HG02938 (cell line): ENCODE measurements around the gene THAP6.
"Not testable (repeated sequence)": the region's sequence is repeated elsewhere in the genome, so short reads cannot be mapped to it uniquely, and the experiment has no call there.

Source experiments
- ATAC-seq: cut with Tn5 transposase; IDR thresholded peaks from one replicate; pipeline ENCODE4 v1.9.1; 2021; ENCODE audit warnings: mild to moderate bottlenecking, moderate library complexity; ENCODE audit not compliant: unreplicated experiment

The THAP6 gene

DNA sequence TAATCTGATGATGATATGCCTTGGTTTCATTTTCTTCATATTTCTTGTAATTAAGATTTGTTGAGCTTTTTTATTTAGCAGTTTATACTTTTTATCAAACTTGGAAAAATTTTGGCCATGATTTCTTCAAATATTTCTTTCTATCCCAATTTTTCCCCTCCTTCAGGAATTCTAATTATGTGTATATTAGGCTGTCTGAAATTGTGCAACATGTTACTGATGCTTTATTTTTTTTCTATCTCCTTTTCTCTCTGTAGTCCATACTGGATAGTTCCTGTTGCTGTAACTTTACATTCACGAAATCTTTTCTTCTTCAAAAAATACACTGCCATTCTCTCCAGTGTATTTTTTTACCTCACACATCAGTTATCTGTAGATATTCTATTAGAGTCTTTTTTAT lies 10.8 kb downstream of the THAP6 start:
- ATAC-seq, result no peak

DNA sequence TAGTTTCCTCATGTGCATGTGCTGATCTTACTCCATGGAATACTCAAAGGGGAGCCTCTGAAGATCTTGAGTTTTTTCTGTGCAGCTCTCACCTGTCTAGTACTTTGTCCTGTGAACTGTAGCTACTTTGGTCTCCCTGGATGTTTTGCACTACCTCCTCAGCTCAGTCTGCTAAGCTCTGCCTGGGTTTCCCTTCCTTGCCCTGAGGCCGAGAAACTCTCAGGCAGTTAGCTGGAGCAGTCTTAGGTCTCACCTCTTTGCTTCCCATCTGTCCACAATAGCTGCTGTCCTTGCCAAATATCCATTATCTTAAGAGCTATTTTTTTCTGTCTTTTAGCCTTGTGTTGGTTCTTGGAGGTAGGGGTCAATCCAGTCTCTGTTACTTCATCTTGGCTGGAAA lies 11.6 kb downstream of the THAP6 start:
- no peak for ATAC-seq

DNA sequence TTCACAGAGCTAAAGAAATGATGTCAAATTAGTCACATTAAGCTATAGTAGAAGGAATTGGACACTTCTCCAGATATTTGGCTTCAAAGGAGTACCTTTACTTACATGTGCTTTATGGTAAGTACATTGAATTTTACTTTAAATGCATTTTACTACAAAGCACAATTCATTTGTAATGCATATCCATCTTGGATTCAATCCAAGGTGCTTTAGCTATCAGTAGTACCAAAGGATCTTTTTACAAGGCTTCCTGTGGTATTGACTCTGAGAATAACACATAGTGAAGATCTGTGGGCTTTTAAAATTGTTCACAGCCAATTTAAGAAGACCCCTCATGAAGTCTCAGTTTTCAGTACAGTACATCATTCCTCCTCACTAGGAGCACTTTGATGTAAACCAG lies 13.2 kb downstream of the THAP6 start:
- ATAC-seq, result no peak

DNA sequence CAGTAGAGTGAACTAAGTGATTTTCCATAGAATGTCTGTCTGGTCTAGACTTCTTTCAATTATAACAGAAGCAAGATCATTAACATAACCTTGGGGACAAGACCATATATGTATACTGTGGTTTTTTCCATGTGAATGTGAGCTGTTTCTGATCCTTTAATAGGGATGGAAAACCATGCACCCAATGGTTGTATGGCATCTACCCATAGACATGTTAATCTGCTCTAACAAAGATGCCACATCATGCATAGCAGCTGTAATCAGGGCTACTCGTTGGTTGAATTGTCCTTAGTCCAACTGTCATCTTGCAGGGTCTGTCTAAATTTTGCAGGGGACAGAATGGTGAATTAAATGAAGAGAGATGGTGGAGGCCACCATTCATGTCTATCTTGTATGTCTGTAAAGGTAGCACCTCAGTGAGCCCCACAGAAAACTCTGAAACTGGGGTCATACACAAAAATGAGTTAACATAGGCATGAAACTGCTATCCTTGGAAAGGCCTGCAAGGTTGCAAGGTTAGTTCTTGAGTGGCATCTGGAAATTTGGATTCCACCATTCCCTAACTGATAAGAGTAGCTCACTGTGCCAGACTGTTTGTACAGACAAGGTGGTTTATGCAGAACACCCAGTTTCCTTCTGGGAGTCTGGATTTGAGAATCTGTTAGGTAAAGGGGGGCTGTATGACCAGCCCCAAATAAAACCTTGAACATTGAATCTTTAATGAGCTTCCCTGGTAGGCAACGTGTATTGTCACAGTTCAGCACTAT lies 16.5 kb downstream of the THAP6 start:
- no peak for ATAC-seq

DNA sequence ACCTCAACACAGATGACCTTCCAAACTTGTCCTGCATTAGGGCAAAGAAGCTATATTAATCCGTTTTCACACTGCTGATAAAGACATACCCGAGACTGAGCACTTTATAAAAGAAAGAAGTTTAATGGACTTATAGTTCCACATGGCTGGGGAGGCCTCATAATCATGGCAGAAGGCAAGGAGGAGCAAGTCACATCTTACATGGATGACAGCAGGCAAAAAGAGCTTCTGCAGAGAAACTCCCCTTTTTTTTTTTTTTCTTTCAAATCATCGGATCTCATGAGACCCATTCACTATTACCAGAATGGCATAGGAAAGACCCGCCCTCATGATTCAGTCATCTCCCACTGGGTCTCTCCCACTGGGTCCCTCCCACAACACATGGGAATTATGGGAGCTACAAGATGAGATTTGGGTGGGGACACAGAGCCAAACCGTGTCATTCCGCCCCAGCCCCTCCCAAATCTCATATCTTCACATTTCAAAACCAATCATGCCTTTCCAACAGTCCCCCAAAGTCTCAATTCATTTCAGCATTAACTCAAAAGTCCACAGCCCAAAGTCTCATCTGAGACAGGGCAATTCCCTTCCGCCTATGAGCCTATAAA lies 17.4 kb downstream of the THAP6 start:
- not testable (repeated sequence) for ATAC-seq

DNA sequence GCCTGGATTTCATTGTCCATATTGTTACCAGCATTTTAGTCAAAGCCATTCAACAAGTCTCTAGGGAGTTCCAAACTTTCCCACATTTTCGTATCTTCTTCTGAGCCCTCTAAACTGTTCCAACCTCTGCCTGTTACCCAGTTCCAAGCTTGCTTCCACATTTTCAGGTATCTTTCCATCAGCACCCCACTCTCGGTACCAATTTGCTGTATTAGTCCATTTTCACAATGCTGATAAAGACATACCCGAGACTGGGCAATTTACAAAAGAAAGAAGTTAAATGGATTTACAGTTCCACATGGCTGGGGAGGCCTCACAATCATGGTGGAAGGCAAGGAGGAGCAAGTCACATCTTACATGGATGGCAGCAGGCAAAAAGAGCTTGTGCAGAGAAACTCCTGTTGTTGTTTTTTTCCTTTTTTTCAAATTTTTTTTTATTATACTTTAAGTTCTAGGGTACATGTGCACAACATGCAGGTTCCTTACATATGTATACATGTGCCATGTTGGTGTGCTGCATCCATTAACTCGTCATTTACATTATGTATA lies 19.1 kb downstream of the THAP6 start:
- not testable (repeated sequence) for ATAC-seq

DNA sequence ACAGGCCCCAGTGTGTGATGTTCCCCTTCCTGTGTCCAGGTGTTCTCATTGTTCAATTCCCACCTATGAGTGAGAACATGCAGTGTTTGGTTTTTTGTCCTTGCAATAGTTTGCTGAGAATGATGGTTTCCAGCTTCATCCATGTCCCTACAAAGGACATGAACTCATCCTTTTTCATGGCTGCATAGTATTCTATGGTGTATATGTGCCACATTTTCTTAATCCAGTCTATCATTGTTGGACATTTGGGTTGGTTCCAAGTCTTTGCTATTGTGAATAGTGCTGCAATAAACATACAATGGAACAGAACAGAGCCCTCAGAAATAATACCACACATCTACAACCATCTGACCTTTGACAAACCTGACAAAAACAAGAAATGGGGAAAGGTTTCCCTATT lies 19.7 kb downstream of the THAP6 start:
- ATAC-seq, result not testable (repeated sequence)

DNA sequence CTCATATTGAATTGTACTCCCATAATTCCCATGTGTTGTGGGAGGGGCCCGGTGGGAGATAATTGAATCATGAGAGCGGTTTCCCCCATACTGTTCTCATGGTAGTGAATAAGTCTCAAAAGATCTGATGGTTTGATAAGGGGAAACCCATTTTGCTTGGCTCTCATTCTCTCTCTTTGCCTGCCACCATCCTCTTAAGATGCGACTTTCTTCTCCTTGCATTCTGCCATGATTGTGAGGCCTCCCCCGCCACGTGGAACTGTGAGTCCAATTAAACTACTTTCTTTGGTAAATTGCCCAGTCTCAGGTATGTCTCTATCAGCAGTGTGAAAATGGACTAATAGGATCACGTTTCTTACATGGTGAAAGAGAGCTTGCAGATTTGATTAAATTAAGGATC lies 23.0 kb downstream of the THAP6 start:
- ATAC-seq, result not testable (repeated sequence)

DNA sequence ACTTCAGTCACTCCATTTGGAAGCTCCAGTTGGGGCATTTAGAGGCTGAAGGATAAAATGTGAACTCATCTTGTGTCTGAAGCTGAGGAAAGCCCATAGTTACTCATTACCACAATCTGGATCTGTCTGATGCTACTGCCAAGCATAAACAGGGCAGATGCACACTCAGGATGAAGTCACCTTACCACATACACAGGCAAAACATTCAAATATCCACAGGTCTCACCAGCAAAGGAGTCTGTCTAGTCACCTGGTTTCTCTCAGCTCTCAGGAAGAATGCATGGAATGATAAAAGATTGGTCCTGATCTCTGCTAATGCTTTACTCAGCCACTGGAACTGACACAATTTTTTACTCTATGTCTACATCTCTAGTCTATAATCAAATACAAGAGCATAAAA lies 28.6 kb downstream of the THAP6 start:
- no peak for ATAC-seq

DNA sequence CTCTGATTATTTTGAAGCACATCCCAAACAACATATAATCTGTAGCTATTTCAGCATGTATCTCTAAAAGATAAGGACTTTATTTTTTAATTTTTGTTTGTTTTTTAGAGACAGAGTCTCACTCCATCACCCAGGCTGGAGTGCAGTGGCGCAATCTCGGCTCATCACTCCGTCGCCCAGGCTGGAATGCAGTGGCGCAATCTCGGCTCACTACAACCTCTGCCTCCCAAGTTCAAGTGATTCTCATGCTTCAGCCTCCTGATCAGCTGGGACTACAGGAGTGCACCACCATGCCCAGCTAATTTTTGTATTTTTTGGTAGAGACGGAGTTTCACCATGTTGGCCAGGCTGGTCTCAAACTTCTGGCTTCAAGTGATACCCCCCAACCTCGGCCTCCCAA lies 29.9 kb downstream of the THAP6 start:
- ATAC-seq, result not testable (repeated sequence)

DNA sequence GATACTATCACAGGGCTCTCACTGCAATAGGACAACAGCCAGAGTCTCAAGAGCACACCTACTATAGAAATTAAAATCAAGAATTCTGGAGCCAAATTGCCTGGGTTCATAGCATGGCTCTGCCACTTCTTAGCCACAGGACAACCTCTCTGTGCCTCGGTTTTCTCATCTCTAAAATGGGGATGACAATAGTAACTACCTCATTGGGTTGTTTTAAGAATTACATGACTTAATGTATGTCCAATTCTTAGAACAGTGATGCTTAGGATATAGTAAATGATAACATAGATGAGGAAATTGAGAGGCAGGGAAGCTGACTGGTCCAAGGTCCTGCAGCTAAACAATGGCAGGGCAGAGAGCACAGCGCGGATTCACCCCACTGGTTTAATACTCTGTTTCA lies 30.6 kb downstream of the THAP6 start:
- no peak for ATAC-seq

DNA sequence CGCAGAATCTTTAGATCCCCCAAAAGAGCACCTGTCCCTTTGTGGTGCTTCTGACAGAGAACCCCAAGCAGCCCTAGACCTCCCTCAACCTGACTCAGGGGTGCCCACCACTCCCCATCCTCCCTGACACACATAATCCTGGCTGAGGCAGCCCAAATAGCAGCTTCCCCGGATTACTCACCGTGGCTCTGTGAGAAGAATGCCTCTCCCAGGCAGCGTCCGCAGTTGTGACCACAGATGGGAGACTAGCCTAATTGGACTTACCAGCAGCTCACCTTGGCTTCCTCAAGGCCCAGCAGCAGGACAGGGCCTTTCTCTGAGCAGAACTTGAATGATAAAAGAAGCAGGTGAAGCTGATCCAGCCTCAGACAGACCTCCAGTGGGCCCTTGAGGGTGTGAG lies 31.3 kb downstream of the THAP6 start:
- ATAC-seq, result no peak

DNA sequence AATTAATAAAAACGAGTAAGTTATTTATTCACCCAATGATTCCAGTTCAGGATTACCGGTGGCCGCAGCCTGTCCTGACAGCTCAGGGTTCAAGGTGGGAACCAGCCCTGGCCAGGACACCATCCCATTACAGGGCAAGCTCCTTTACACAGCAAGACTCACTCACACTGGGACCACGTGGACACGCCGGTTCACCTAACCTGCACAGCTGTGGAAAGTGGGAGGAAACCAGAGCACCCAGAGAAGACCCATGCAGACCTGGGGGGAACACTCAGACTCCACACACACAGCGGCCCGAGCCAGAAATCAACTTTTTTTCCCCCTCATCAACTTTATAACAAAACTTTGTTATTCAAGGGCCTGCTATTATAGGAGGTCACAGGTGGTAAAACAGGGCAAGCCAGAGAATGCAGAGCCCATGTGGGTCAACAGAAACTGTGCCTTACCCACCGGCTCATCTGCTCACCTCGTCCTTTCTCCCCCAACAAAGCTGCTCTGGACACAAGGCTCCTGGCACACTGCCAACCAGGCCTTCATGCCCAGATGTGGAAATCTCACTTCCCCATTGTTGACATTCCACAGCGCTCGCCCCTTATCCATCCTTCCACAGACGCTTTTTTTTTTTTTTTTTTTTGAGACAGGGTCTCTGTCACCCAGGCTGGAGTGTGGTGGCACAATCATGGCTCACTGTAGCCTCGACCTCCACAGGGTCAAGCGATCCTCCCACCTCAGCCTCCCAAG lies 33.5 kb downstream of the THAP6 start:
- no peak for ATAC-seq

DNA sequence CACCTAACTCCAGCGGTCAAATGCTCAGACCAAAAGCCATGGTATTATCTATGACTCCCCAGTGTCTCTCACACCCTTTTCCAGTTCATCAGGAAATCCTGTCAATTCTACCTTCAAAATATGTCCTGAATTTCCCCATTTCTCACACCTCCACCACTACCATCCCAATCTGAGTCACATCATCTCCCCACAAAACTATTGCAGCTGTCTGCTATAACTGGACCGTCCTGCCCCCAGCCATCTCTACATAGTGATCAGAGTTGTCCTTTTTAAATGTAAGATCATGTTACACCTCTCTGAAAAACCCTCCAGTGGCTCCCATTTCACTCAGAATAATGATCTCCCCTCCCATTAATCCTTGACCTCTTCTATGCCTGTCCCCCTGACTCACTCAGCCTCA lies 34.7 kb downstream of the THAP6 start:
- no peak for ATAC-seq

DNA sequence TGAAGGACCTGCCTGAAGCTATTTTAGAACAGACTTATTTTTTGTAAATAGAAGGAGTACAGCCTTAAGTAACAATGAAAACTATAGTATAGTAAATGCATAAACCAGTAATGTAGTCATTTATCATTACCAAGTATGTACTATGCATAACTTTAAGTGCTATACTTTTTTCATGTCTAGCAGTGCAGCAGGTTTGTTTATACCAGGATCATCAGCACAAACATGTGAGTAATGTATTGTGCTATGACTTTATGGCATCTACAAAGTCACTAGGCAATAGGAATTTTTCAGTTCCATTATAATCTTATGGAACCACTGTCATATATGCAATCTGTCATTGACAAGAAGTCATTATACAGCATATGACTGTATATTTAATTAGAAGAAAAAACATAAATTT lies 38.2 kb downstream of the THAP6 start:
- ATAC-seq, result no peak

DNA sequence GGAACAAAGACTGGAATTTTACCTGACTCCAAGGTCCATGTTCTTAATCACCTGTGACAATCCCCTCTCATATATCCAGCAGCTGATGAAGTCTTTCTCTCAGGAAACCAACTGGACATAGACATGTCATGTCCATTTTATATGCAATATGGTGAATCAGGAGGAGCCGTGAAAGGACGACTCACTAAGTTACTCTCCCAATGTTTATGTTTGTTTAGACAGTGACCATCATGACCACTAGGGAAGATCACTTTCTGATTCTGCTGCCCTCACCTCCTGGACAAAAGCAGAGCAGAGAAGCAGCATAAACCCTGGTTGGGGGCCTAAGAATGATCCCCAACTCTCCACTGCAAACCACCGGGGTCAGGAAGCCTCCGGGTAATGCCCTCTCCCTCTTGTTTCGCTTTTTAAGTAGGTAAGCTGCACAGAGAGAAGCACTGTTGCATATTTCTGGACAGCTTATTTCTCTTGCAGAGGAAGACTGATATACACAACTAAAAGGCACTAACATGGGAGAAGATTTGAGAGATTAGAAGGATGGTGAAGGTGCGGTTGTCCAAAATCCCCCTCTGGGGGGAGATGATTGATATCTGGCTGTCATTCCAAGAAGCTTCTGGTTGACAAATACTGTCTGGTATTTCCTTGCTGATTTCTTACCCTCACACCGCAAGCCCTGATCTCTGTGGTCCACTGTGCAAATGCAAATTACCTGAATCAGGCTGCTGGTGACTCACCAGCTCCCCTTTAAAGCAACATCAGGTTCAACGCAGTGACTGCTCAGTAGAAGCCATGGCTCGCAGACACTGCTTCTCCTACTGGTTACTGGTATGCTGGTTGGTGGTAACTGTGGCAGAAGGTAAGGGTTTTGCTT lies 41.3 kb downstream of the THAP6 start, which contains the start of gene ODAPH:
ODAPH (plus strand) TSS at position 773 of the 871 bp plus-strand sequence; CDS start at position 790, 17 bp downstream.
- peak; percentile 68 for ATAC-seq

DNA sequence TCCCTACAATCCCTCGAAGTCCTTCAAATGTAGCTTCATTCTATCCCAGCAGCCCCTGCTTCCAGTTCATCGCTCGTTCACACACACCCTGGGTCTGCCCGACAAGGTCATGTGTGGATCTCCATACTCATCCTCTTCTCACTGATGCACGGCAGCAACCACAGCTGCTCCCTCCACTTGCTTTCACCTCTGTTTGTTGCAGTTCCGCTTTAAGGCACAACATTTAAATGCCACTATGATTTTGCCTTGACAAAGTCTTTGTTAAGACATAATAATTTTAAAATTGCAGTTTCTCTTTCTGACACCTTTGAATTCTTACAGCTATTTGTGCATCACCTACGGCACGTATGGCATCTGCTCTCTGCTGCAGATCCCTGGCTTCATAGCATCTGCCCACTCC lies 43.4 kb downstream of the THAP6 start:
- no peak for ATAC-seq

DNA sequence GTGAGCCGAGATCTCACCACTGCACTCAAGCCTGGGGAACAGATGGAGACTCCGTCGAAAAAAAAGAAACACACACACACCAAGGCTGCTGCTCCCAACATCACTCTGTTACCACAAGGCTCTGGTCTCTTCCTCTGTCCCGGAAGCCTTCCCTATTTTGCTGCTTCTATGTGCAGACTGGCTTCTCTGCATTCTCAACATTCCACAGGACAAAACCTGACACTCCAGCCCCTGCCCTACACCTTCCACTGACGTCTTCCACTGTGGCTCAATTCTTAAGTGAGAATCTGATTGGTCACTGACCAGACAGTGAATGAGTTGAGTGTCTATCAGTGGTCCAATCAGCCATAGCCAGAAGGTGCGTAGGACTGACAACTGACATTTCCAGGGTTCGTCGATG lies 47.5 kb downstream of the THAP6 start:
- ATAC-seq, result no peak

DNA sequence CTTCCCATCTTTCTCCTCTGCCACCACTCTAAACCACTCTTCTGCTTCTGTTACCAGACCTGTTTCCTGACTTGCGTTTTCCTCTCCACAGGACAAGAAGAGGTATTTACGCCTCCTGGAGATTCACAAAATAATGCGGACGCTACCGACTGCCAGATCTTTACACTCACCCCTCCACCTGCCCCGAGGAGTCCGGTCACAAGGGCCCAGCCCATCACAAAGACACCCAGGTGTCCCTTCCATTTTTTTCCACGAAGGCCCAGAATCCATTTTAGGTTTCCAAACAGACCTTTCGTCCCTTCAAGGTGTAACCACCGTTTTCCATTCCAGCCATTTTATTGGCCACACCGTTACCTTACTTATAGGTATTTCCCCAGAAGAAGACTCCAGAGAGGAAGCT lies 49.8 kb downstream of the THAP6 start:
- ATAC-seq, result no peak

DNA sequence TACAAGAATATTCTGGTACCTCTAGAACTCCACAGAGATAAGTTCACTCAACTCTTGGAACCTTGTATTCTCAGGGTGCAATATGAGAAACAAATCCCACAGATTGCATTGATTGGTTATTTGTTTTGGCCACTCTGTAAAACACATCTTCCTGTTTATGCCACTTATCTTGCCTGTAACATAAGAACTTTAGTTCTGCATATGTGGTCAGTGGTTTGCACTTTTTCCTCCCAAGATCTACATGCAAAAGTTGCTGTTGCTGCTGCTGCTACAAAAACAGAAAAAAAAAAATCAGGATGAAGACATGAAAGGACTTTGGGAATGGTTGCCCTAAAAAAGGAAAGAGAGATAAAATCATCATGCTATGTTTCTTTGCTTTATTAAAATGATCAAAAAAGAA lies 51.2 kb downstream of the THAP6 start:
- ATAC-seq, result no peak

DNA sequence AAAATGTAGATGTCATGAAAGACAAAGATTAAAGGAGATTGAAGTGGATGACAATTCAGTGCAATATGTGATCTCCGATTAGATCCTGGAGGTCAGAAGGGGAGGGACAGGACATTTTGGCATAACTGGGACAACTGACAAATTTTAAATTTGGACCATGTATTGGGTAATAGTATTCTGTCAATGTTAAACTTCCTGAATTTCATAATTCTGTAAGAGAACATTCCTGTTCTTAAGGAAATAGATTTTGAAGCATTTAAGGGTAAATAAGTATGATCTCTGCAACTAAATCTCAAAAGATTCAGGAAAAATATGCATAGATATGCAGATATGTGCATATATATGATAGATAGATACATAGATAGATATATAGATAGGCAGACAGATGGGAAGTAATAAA lies 52.6 kb downstream of the THAP6 start:
- ATAC-seq, result no peak
